Gastrocnemius medialis (tissue), 4 donors: ENCODE measurements around the gene XKR8.

Source experiments
- CTCF ChIP-seq, 5 experiments: fragments of 450-650 bp in 3 of 5; fragments of 200-600 bp in 2 of 5; sonication (generic) in 2 of 5; IDR thresholded peaks in 4 of 5; conservative IDR thresholded peaks in 1 of 5; 1 replicate in 4 of 5; 2 replicates in 1 of 5; pipeline ENCODE4 v1.5.1; 2016 to 2019; ENCODE audit warnings: antibody characterized with exemption in 5 of 5, mild to moderate bottlenecking in 3 of 5, moderate library complexity in 3 of 5
- POLR2A ChIP-seq, 2 donors: fragments of 450-650 bp; IDR thresholded peaks; one replicate each; pipeline ENCODE4 v1.6.1; 2017; ENCODE audit warnings: antibody characterized with exemption in 2 of 2, mild to moderate bottlenecking in 2 of 2, moderate library complexity in 2 of 2

GRCh38 chr1:27955076-27955475 lies 4.7 kb upstream of the XKR8 start:
- no peak for TF ChIP-seq CTCF (IDR thresholded peaks at IDR 0.05 in 4 of 5, conservative IDR thresholded peaks at IDR 0.05 in 1 of 5)
- no peak for TF ChIP-seq POLR2A (IDR thresholded peaks at IDR 0.05)
